HepG2 (cell line): ENCODE results near the gene CCDC88C. TPM values are rescaled to one million over a fixed set of nuclear protein-coding genes. Genes with fewer than 3 reads are reported as not detected.

ENCODE experiments used
- ATAC-seq: fragments of 200-7000 bp; cut with Tn5 transposase; 3 replicates; pipeline ENCODE4 v1.9.1; 2020; ENCODE audit warnings: mild to moderate bottlenecking, moderate library complexity
- BruUV-seq: library from RNA; stranded (reverse); fragments of 400-500 nt; replicated peaks from 2 replicates; lab custom pipeline; 2021; lab: Mats Ljungman, UMichigan
- CTCF ChIA-PET: fragments of 300-600 bp; formaldehyde crosslinking; extraction: SDS; loops from one replicate; lab custom pipeline; 2021; ENCODE audit warnings: low total read pairs, inconsistent platforms, low intra/inter-chr PET ratio; lab: Yijun Ruan, JAX
- POLR2A ChIA-PET: fragments of 350-600 bp; sonication (Branson Sonifier 250); formaldehyde crosslinking; loops from one replicate; lab custom pipeline; 2020; ENCODE audit warnings: antibody characterized with exemption, inconsistent platforms; lab: Yijun Ruan, JAX
- DNase-seq: peaks from one replicate; pipeline ENCODE4 v3.0.0-alpha.2; 2015; ENCODE audit warnings: low spot score
- FAIRE-seq: peaks from 3 replicates; lab custom pipeline; 2011; peaks lifted over from hg19 to GRCh38; lab: Jason Lieb, UNC
- H2AFZ ChIP-seq: one replicate; pipeline ENCODE4 v1.6.1; 2011; ENCODE audit warnings: low read length, inconsistent platforms
- H3K27ac ChIP-seq: fragments of 300-600 bp; 3 replicates; pipeline ENCODE4 v1.8.0; 2011; ENCODE audit warnings: mixed run types, mild to moderate bottlenecking, mixed read lengths, low read length, inconsistent platforms; ENCODE audit not compliant: insufficient read depth; ENCODE audit errors: extremely low read length
- H3K27me3 ChIP-seq, 2 experiments: fragments of 200-600 bp in 1 of 2; 2 replicates in 1 of 2; 3 replicates in 1 of 2; pipeline versions ENCODE4 v1.6.0 to v1.8.0; 2011; ENCODE audit warnings: low read length in 2 of 2, mild to moderate bottlenecking in 2 of 2, moderate library complexity in 2 of 2, inconsistent platforms in 1 of 2; ENCODE audit not compliant: insufficient read depth in 2 of 2, control insufficient read depth in 1 of 2
- H3K36me3 ChIP-seq, 2 experiments: fragments of 200-600 bp in 1 of 2; replicated peaks in 1 of 2; 2 replicates in 1 of 2; 3 replicates in 1 of 2; pipeline versions ENCODE4 v1.5.1 to v1.8.0; 2011; ENCODE audit warnings: low read length in 2 of 2, inconsistent platforms in 1 of 2; ENCODE audit not compliant: insufficient read depth in 2 of 2, control insufficient read depth in 1 of 2
- H3K4me1 ChIP-seq: 2 replicates; pipeline ENCODE4 v1.5.1; 2012; ENCODE audit warnings: low read length, inconsistent platforms; ENCODE audit not compliant: insufficient read depth
- H3K4me2 ChIP-seq: 2 replicates; pipeline ENCODE4 v1.6.0; 2011; ENCODE audit warnings: low read depth, low read length, inconsistent platforms
- H3K4me3 ChIP-seq, 3 experiments: fragments of 200-600 bp in 1 of 3; sonication (generic), shearing (Covaris generic) in 1 of 3; replicated peaks in 1 of 3; 2 replicates each; pipeline ENCODE4 v1.5.1; 2011 to 2016; ENCODE audit warnings: low read length in 3 of 3, inconsistent platforms in 2 of 3, low read depth in 2 of 3, mild to moderate bottlenecking in 2 of 3, control low read depth in 1 of 3, mixed read lengths in 1 of 3; ENCODE audit not compliant: insufficient read depth in 1 of 3
- H3K79me2 ChIP-seq: one replicate; pipeline ENCODE4 v1.6.1; 2011; ENCODE audit warnings: low read length, inconsistent platforms; ENCODE audit not compliant: insufficient read depth
- H3K9ac ChIP-seq: 2 replicates; pipeline ENCODE4 v1.6.0; 2011; ENCODE audit warnings: mild to moderate bottlenecking, low read depth, low read length, inconsistent platforms; ENCODE audit not compliant: insufficient read depth
- H3K9me3 ChIP-seq: 2 replicates; pipeline ENCODE4 v1.5.1; 2012; ENCODE audit warnings: mild to moderate bottlenecking, low read length
- H4K20me1 ChIP-seq: 2 replicates; pipeline ENCODE4 v1.6.0; 2011; ENCODE audit warnings: inconsistent platforms, mild to moderate bottlenecking, low read length, moderate library complexity; ENCODE audit not compliant: insufficient read depth
- GABPA ChIP-seq, 2 experiments: IDR thresholded peaks; 2 replicates each; pipeline ENCODE4 v1.6.1; 2011 to 2016; ENCODE audit warnings: low read depth in 2 of 2, low read length in 1 of 2, missing biosample characterization in 1 of 2, missing genetic modification characterization in 1 of 2
- HMGA1 ChIP-seq: sonication (generic); formaldehyde crosslinking; conservative IDR thresholded peaks from 2 replicates; pipeline ENCODE4 v1.4.0; 2020; ENCODE audit warnings: missing genetic modification reagents
- HNF4A ChIP-seq: sonication (generic); formaldehyde crosslinking; IDR thresholded peaks from 2 replicates; pipeline ENCODE4 v1.4.0; 2020; ENCODE audit warnings: missing genetic modification reagents
- NRL ChIP-seq: sonication (generic); formaldehyde crosslinking; IDR thresholded peaks from 2 replicates; pipeline ENCODE4 v1.5.0; 2020; ENCODE audit warnings: missing genetic modification reagents, mild to moderate bottlenecking, moderate library complexity, borderline replicate concordance
- SMC3 ChIP-seq: IDR thresholded peaks from 2 replicates; pipeline ENCODE4 v1.6.1; 2011; ENCODE audit warnings: low read length, improper control_type of control experiment
- WGBS: methylation state at CpG from one replicate; pipeline ENCODE4 v1.1.6; 2017; ENCODE audit warnings: low lambda C conversion rate; 5-methylcytosine and 5-hydroxymethylcytosine counted together
- in situ Hi-C: cut with HindIII; loops from 2 replicates; pipeline ENCODE4 v1.10.0; 2017; ENCODE audit warnings: low pct_unique_long_range_greater_than_20kb; ENCODE audit not compliant: extremely low pct_ligation_motif_present
- intact Hi-C: fragments of 100-400 bp; cut with micrococcal nuclease; formaldehyde crosslinking; loops from one replicate; pipeline ENCODE4 v1.10.0; 2022; ENCODE audit not compliant: unreplicated experiment
- polyA plus RNA-seq, 8 experiments: library from polyadenylated mRNA; depleted of rRNA in 3 of 8; stranded (reverse) in 7 of 8; unstranded in 1 of 8; fragments of >200 nt; fragmentation: Illumina TruSeq in 4 of 8; extraction: Trizol in 4 of 8; gene quantifications; 2 replicates each; pipeline versions ENCODE4 v1.2.1 to v1.2.3, GENCODE V29; 2011 to 2016; ENCODE audit warnings: low read depth in 4 of 8, missing spikeins in 1 of 8, mixed read lengths in 1 of 8; ENCODE audit not compliant: insufficient read depth in 1 of 8
- total RNA-seq, 5 experiments: library from RNA; depleted of rRNA; stranded (reverse); fragments of >200 nt; fragmentation: Illumina TruSeq; extraction: Trizol; gene quantifications; 2 replicates each; pipeline ENCODE4 v1.2.3, GENCODE V29; 2016; ENCODE audit warnings: low read depth in 1 of 5
- TF ChIP-seq, protein P1 (sequence below): sonication (generic); formaldehyde crosslinking; conservative IDR thresholded peaks from 2 replicates; pipeline ENCODE4 v1.4.0; 2020; ENCODE audit warnings: missing genetic modification reagents
- TF ChIP-seq, protein P2 (sequence below): sonication (generic); formaldehyde crosslinking; IDR thresholded peaks from 2 replicates; pipeline ENCODE4 v1.4.0; 2020; ENCODE audit warnings: mild to moderate bottlenecking, missing genetic modification reagents

Gene CCDC88C
- total and polyA plus RNA-seq, 2 of the 13 experiments (the other 11 are each of a cell fraction or from before 2014, with no cell fraction given), result 3.6 to 11.7 TPM

DNA sequence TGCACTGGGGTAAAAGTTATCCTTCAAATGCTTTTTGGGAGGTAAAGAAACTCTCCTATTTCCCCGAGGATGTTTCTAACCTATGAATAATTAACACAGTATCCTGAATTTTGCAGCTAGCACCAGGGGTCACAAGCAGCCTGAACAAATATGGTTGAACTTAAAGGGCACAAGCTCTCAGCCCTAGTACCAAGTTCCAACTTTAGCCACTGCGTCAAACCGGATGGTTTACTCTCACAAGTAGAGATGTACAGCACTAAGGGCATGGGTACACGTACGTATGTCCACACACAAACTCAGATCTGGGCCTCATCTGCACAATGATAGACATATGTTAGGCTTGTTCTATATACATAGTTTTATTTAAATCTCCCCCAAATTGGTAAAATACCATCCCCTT lies 4.7 kb downstream of the CCDC88C start:
- WGBS, result 56% methylated on average over 5 of the region's 5 CpGs
- Histone ChIP-seq H3K4me2 (0 out of 2 replicates have a peak overlapping the region, but pooled peaks have one; percentile 4), H4K20me1 (no peaks in the 10 kb centered on the region; the same call in 1 of the 2 replicates), H3K9me3 (no peaks in the 10 kb centered on the region), H3K27ac (no peak overlapping the region), H3K36me3 (peaks cover 4 to 8% of the 10 kb centered on the region in 2 experiments; a peak in 3 of 5 replicates), H2AFZ (no peak overlapping the region), H3K9ac (no peak overlapping the region), H3K4me1 (peaks cover 45% of the 10 kb centered on the region), H3K79me2 (peaks cover 20% of the 10 kb centered on the region), H3K4me3 (no peak overlapping the region), H3K27me3 (no peaks in the 10 kb centered on the region)
- intact Hi-C loops (loop anchor here (2.0 kb wide), 1 partner anchor 32 kb away; no protein-coding TSS in a partner anchor), in situ Hi-C loops (no loop called here)
- ATAC-seq (peak; percentile 18; the same call in 2 of the 3 replicates), DNase-seq (no peak), FAIRE-seq (peak; percentile 66)
- ChIA-PET POLR2A (no interaction called here), CTCF (no interaction called here)
- BruUV-seq, result no TSS peak
- TF ChIP-seq GABPA (IDR thresholded peaks at IDR 0.05; ENCODE audit: low read depth, low read length), result no peak
- TF ChIP-seq GABPA (CRISPR knock-in tag; IDR thresholded peaks at IDR 0.05; ENCODE audit: low read depth), result no peak
- no peak for TF ChIP-seq NRL (CRISPR knock-in tag)
- TF ChIP-seq, protein P1, sequence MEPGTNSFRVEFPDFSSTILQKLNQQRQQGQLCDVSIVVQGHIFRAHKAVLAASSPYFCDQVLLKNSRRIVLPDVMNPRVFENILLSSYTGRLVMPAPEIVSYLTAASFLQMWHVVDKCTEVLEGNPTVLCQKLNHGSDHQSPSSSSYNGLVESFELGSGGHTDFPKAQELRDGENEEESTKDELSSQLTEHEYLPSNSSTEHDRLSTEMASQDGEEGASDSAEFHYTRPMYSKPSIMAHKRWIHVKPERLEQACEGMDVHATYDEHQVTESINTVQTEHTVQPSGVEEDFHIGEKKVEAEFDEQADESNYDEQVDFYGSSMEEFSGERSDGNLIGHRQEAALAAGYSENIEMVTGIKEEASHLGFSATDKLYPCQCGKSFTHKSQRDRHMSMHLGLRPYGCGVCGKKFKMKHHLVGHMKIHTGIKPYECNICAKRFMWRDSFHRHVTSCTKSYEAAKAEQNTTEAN (CRISPR knock-in tag), result no peak
- peak; percentile 41; the same call in 1 of the 2 replicates for TF ChIP-seq HNF4A

DNA sequence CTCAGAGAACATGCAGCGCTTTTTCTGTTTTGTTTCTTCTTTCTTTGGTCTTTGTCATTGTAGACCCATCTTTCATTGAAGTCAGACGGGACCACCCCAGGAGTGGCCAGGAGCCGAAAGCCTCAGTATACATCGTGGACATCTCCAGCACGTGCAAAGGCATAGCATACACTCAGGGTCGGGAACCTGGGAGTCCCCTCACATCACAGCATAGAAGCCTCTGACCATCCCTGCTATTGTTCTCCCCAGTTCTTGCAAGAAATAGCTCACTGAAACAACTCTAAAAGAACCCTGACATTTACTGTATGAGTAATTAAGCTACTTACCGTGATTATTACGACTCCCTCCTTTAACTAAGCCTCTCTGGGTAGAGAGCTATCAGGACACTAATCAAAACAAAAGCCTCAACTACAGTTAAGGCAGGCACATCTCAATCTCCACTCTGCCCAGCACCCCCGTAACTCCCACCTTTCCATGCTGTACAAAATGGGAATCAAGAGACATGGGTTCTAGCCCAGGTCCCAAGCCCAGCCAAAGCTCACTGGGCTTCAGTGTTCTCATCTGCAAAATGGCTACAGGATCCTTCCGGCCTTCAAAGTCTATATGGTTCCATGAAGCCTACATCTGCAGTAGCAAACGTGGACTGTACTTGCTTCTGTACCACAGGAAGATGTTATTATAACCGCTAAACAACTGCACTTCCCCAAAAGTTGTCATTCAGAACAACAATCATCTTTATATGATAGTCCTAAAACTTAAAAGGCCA lies 6.7 kb downstream of the CCDC88C start:
- TF ChIP-seq SMC3, result no peak
- TF ChIP-seq, protein P2, sequence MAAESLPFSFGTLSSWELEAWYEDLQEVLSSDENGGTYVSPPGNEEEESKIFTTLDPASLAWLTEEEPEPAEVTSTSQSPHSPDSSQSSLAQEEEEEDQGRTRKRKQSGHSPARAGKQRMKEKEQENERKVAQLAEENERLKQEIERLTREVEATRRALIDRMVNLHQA (CRISPR knock-in tag), result no peak
- TF ChIP-seq HMGA1 (CRISPR knock-in tag), result no peak
- BruUV-seq, result no TSS peak
- no peak overlapping the region for H3K9ac ChIP-seq
- no peak overlapping the region for H3K27ac ChIP-seq
- H2AFZ ChIP-seq, result no peak overlapping the region
- ATAC-seq, result no peak
- WGBS, result 96% methylated on average over 12 of the region's 12 CpGs
- no peak for DNase-seq
- no peaks in the 10 kb centered on the region for H3K9me3 ChIP-seq
- no peaks in the 10 kb centered on the region; the same call in 1 of the 2 replicates for H4K20me1 ChIP-seq
- in situ Hi-C loops (no loop called here), intact Hi-C loops (no loop called here)
- no peak overlapping the region for H3K4me3 ChIP-seq
- peaks cover 26% of the 10 kb centered on the region for H3K79me2 ChIP-seq
- no peak overlapping the region for H3K4me2 ChIP-seq
- no peaks in the 10 kb centered on the region; a peak in 1 of 5 replicates for H3K27me3 ChIP-seq
- FAIRE-seq, result no peak
- CTCF ChIA-PET, result no interaction called here
- POLR2A ChIA-PET, result no interaction called here
- H3K36me3 ChIP-seq, result peaks cover 6 to 8% of the 10 kb centered on the region in 2 experiments; a peak in 3 of 5 replicates
- H3K4me1 ChIP-seq, result peaks cover 44% of the 10 kb centered on the region
